Measurements from ENCODE around the gene TRAPPC11.

Gene TRAPPC11

GRCh38 chr4:183675625-183676024, 16.5 kb downstream of the TRAPPC11 start:
- TF ChIP-seq CTCF (conservative IDR thresholded peaks at IDR 0.05; ENCODE audit: low read length) (no peak), EZH2phosphoT487 (IDR thresholded peaks at IDR 0.05; ENCODE audit: borderline replicate concordance) (no peak)
- no peak overlapping the region for H3K9ac ChIP-seq (ENCODE audit: low read depth, low read length, poor library complexity, severe bottlenecking)

GRCh38 chr4:183681119-183681518, 22.0 kb downstream of the TRAPPC11 start:
- Histone ChIP-seq H3K9me2 (replicated peaks; ENCODE audit: low read depth, low read length) (no peaks in the 10 kb centered on the region), H3K9me3 (ENCODE audit: insufficient read depth, low read depth, low read length) (no peaks in the 10 kb centered on the region), H3F3A (ENCODE audit: low read depth) (no peaks in the 10 kb centered on the region), H3K27me3 (ENCODE audit: insufficient read depth, low read length, poor library complexity, severe bottlenecking) (no peaks in the 10 kb centered on the region), H3K9ac (ENCODE audit: low read depth, low read length, poor library complexity, severe bottlenecking) (no peak overlapping the region), H3K79me2 (ENCODE audit: insufficient read depth, low read length) (no peaks in the 10 kb centered on the region), H4K20me1 (ENCODE audit: insufficient read depth, low read length, poor library complexity, severe bottlenecking) (no peaks in the 10 kb centered on the region), H3K4me1 (ENCODE audit: insufficient read depth, low read length, poor library complexity, severe bottlenecking) (no peaks in the 10 kb centered on the region), H3K4me3 (ENCODE audit: low read length, poor library complexity, severe bottlenecking) (no peak overlapping the region), H3K36me3 (ENCODE audit: insufficient read depth, low read length) (peaks cover 73% of the 10 kb centered on the region), H2AFZ (ENCODE audit: low read length) (no peak overlapping the region), H3K4me2 (ENCODE audit: low read depth, low read length, poor library complexity, severe bottlenecking) (no peak overlapping the region)
- TF ChIP-seq CTCF (conservative IDR thresholded peaks at IDR 0.05; ENCODE audit: low read length) (no peak), EZH2phosphoT487 (IDR thresholded peaks at IDR 0.05; ENCODE audit: borderline replicate concordance) (no peak)

More at GRCh38 chr4:183675625-183676024, 16.5 kb downstream of the TRAPPC11 start:
- Histone ChIP-seq H3K36me3 (ENCODE audit: insufficient read depth, low read length) (peaks cover 38% of the 10 kb centered on the region), H3K4me3 (ENCODE audit: low read length, poor library complexity, severe bottlenecking) (no peak overlapping the region), H3K9me3 (ENCODE audit: insufficient read depth, low read depth, low read length) (no peaks in the 10 kb centered on the region), H3K79me2 (ENCODE audit: insufficient read depth, low read length) (no peaks in the 10 kb centered on the region), H3K4me1 (ENCODE audit: insufficient read depth, low read length, poor library complexity, severe bottlenecking) (peaks cover 10% of the 10 kb centered on the region), H4K20me1 (ENCODE audit: insufficient read depth, low read length, poor library complexity, severe bottlenecking) (no peaks in the 10 kb centered on the region), H3K9me2 (replicated peaks; ENCODE audit: low read depth, low read length) (no peaks in the 10 kb centered on the region), H3K27me3 (ENCODE audit: insufficient read depth, low read length, poor library complexity, severe bottlenecking) (no peaks in the 10 kb centered on the region), H3F3A (ENCODE audit: low read depth) (no peaks in the 10 kb centered on the region), H2AFZ (ENCODE audit: low read length) (no peak overlapping the region), H3K4me2 (ENCODE audit: low read depth, low read length, poor library complexity, severe bottlenecking) (no peak overlapping the region)

GRCh38 chr4:183686461-183686860, 27.4 kb downstream of the TRAPPC11 start:
- no peak overlapping the region for H2AFZ ChIP-seq (ENCODE audit: low read length)
- no peaks in the 10 kb centered on the region for H4K20me1 ChIP-seq (ENCODE audit: insufficient read depth, low read length, poor library complexity, severe bottlenecking)
- H3K9me2 ChIP-seq (replicated peaks; ENCODE audit: low read depth, low read length), result no peaks in the 10 kb centered on the region
- no peak overlapping the region for H3K4me2 ChIP-seq (ENCODE audit: low read depth, low read length, poor library complexity, severe bottlenecking)
- H3K9me3 ChIP-seq (ENCODE audit: insufficient read depth, low read depth, low read length), result no peaks in the 10 kb centered on the region
- H3K4me1 ChIP-seq (ENCODE audit: insufficient read depth, low read length, poor library complexity, severe bottlenecking), result no peaks in the 10 kb centered on the region
- H3F3A ChIP-seq (ENCODE audit: low read depth), result no peaks in the 10 kb centered on the region
- H3K4me3 ChIP-seq (ENCODE audit: low read length, poor library complexity, severe bottlenecking), result no peak overlapping the region
- H3K79me2 ChIP-seq (ENCODE audit: insufficient read depth, low read length), result no peaks in the 10 kb centered on the region
- no peaks in the 10 kb centered on the region for H3K27me3 ChIP-seq (ENCODE audit: insufficient read depth, low read length, poor library complexity, severe bottlenecking)
- TF ChIP-seq EZH2phosphoT487 (IDR thresholded peaks at IDR 0.05; ENCODE audit: borderline replicate concordance) (no peak), CTCF (conservative IDR thresholded peaks at IDR 0.05; ENCODE audit: low read length) (no peak)
- H3K9ac ChIP-seq (ENCODE audit: low read depth, low read length, poor library complexity, severe bottlenecking), result no peak overlapping the region
- peaks cover 51% of the 10 kb centered on the region for H3K36me3 ChIP-seq (ENCODE audit: insufficient read depth, low read length)

Measured in Loucy (cell line).